HL-60 (cell line): ENCODE data around the gene KANSL1.

Experiments used
- POLR2AphosphoS5 ChIP-seq: IDR thresholded peaks from 2 replicates; pipeline ENCODE4 v1.6.1; 2012; ENCODE audit warnings: low read depth
- TF ChIP-seq, protein P1 (sequence below): IDR thresholded peaks from 2 replicates; pipeline ENCODE4 v1.6.1; 2012; ENCODE audit warnings: low read depth; ENCODE audit not compliant: insufficient replicate concordance

DNA sequence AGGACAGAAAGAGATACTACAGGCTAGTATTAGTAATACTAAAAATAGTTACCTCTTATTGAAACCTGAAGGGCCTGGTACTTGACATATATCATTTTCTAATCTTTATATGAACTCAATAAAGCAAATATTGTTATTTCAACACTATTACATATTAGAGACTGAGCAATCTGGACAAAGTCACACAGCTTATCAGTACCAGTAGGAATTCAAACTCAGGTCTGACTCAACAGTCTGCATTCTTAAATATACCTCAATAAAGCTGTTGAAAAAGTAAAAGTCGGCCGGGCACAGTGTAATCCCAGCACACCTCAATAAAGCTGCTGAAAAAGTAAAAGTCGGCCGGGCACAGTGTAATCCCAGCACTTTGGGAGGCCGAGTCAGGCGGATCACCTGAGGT, 67.4 kb downstream of the KANSL1 start:
- no peak for TF ChIP-seq POLR2AphosphoS5
- TF ChIP-seq, protein P1, sequence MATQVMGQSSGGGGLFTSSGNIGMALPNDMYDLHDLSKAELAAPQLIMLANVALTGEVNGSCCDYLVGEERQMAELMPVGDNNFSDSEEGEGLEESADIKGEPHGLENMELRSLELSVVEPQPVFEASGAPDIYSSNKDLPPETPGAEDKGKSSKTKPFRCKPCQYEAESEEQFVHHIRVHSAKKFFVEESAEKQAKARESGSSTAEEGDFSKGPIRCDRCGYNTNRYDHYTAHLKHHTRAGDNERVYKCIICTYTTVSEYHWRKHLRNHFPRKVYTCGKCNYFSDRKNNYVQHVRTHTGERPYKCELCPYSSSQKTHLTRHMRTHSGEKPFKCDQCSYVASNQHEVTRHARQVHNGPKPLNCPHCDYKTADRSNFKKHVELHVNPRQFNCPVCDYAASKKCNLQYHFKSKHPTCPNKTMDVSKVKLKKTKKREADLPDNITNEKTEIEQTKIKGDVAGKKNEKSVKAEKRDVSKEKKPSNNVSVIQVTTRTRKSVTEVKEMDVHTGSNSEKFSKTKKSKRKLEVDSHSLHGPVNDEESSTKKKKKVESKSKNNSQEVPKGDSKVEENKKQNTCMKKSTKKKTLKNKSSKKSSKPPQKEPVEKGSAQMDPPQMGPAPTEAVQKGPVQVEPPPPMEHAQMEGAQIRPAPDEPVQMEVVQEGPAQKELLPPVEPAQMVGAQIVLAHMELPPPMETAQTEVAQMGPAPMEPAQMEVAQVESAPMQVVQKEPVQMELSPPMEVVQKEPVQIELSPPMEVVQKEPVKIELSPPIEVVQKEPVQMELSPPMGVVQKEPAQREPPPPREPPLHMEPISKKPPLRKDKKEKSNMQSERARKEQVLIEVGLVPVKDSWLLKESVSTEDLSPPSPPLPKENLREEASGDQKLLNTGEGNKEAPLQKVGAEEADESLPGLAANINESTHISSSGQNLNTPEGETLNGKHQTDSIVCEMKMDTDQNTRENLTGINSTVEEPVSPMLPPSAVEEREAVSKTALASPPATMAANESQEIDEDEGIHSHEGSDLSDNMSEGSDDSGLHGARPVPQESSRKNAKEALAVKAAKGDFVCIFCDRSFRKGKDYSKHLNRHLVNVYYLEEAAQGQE = no peak
